NCI-H526 (cell line): Measurements from ENCODE around the gene TAF1B.
A peak's percentile ranks its signal among the peaks of the same experiment; 100 is the strongest.
"Not testable (repeated sequence)": the region's sequence is repeated elsewhere in the genome, so short reads cannot be mapped to it uniquely, and the experiment has no call there.

Experiments
- DNase-seq, 2 experiments: peaks; one replicate each; lab custom pipeline; 2025; lab: John Stamatoyannopoulos, UW

TAF1B gene

GRCh38 chr2:9830685-9831410 lies 12.4 kb upstream of the TAF1B start:
- DNase-seq, result peak; percentile 20 to 31

GRCh38 chr2:9831670-9832069 lies 11.6 kb upstream of the TAF1B start:
- DNase-seq, result no peak

GRCh38 chr2:9832586-9832985 lies 10.7 kb upstream of the TAF1B start:
- DNase-seq, result no peak

GRCh38 chr2:9835068-9835467 lies 8.2 kb upstream of the TAF1B start:
- not testable (repeated sequence) for DNase-seq

GRCh38 chr2:9836074-9836473 lies 7.2 kb upstream of the TAF1B start:
- no peak for DNase-seq

GRCh38 chr2:9836517-9836916 lies 6.8 kb upstream of the TAF1B start:
- no peak for DNase-seq

GRCh38 chr2:9837451-9837850 lies 5.8 kb upstream of the TAF1B start:
- DNase-seq, result no peak

GRCh38 chr2:9838391-9838790 lies 4.9 kb upstream of the TAF1B start:
- DNase-seq, result no peak

GRCh38 chr2:9842487-9843228 lies 616 bp upstream of the TAF1B start:
- no peak for DNase-seq

GRCh38 chr2:9844036-9844483 lies 786 bp downstream of the TAF1B start:
- DNase-seq, result peak in 1 of 2 experiments; percentile 39

- DNase-seq, result no peak
Measured at GRCh38 chr2:9844576-9844975, 1.3 kb downstream of the TAF1B start.

- no peak for DNase-seq
Measured at GRCh38 chr2:9846554-9846953, 3.3 kb downstream of the TAF1B start.

- no peak for DNase-seq
Measured at GRCh38 chr2:9847140-9847539, 3.9 kb downstream of the TAF1B start.

- no peak for DNase-seq
Measured at GRCh38 chr2:9852881-9853280, 9.6 kb downstream of the TAF1B start.

GRCh38 chr2:9857814-9858729 lies 14.8 kb downstream of the TAF1B start:
- DNase-seq, result no peak

GRCh38 chr2:9858730-9859068 lies 15.4 kb downstream of the TAF1B start:
- no peak for DNase-seq

- not testable (repeated sequence) for DNase-seq
Measured at GRCh38 chr2:9860922-9861580, 17.8 kb downstream of the TAF1B start.

GRCh38 chr2:9867881-9868280 lies 24.6 kb downstream of the TAF1B start:
- no peak for DNase-seq

GRCh38 chr2:9873337-9873736 lies 30.1 kb downstream of the TAF1B start:
- no peak for DNase-seq

- no peak for DNase-seq
Measured at GRCh38 chr2:9877026-9877425, 33.8 kb downstream of the TAF1B start.

GRCh38 chr2:9877726-9878125 lies 34.5 kb downstream of the TAF1B start:
- no peak for DNase-seq
